Measurements from ENCODE around the gene AP1G2. TPM values are rescaled to one million over a fixed set of nuclear protein-coding genes. Genes with fewer than 3 reads are reported as not detected.
A peak's percentile ranks its signal among the peaks of the same experiment; 100 is the strongest.

The AP1G2 gene
- total and polyA plus RNA-seq, 2 of the 13 experiments (the other 11 are each of a cell fraction or from before 2014, with no cell fraction given) = 96.9 to 611 TPM

GRCh38 chr14:23544511-23545447, 22.8 kb downstream of the AP1G2 start (continued):
- no peak for TF ChIP-seq ZBTB40 (IDR thresholded peaks at IDR 0.05)
- 0 out of 2 replicates have a peak, but pooled peaks have one; percentile 21 for TF ChIP-seq ZBTB40 (CRISPR knock-in tag; IDR thresholded peaks at IDR 0.05)
- peak; percentile 31; the same call in 1 of the 2 replicates for TF ChIP-seq TFAP4 (IDR thresholded peaks at IDR 0.05; ENCODE audit: borderline replicate concordance, low read depth)
- 0 out of 2 replicates have a peak, but pooled peaks have one; percentile 27 for TF ChIP-seq ZNF761 (CRISPR knock-in tag; conservative IDR thresholded peaks at IDR 0.05)
- TF ChIP-seq BRF2 (CRISPR knock-in tag; IDR thresholded peaks at IDR 0.05) = no peak
- no peak for TF ChIP-seq ZNF30 (CRISPR knock-in tag; IDR thresholded peaks at IDR 0.05)
